HL-60 (cell line): ENCODE data around the gene FXYD2.
A peak's percentile ranks its signal among the peaks of the same experiment; 100 is the strongest.

ENCODE experiments used
- DNase-seq, 2 experiments: peaks; one replicate each; pipeline ENCODE4 v3.0.0-alpha.2; 2010 to 2020; ENCODE audit warnings: low read depth in 1 of 2, low spot score in 1 of 2
- H3K27ac ChIP-seq: fragments of 250-450 bp; sonication (Bioruptor Pico); replicated peaks from 2 replicates; pipeline ENCODE4 v1.5.1; 2020; ENCODE audit warnings: mild to moderate bottlenecking, moderate library complexity
- H3K27me3 ChIP-seq: fragments of 250-450 bp; sonication (Bioruptor Pico); 2 replicates; pipeline ENCODE4 v1.5.1; 2021; ENCODE audit warnings: mild to moderate bottlenecking, moderate library complexity; ENCODE audit not compliant: insufficient read depth, poor library complexity, severe bottlenecking
- H3K4me3 ChIP-seq: replicated peaks from 2 replicates; pipeline ENCODE4 v1.5.1; 2011; ENCODE audit warnings: mild to moderate bottlenecking, control low read depth, low read length; ENCODE audit not compliant: insufficient read depth
- GABPA ChIP-seq: IDR thresholded peaks from 2 replicates; pipeline ENCODE4 v1.6.1; 2012; ENCODE audit warnings: low read depth
- POLR2AphosphoS5 ChIP-seq: IDR thresholded peaks from 2 replicates; pipeline ENCODE4 v1.6.1; 2012; ENCODE audit warnings: low read depth
- SPI1 ChIP-seq: IDR thresholded peaks from 2 replicates; pipeline ENCODE4 v1.6.1; 2012; ENCODE audit warnings: low read depth, mild to moderate bottlenecking, borderline replicate concordance
- TF ChIP-seq, protein P1 (sequence below): IDR thresholded peaks from 2 replicates; pipeline ENCODE4 v1.6.1; 2012; ENCODE audit warnings: low read depth; ENCODE audit not compliant: insufficient replicate concordance
- TF ChIP-seq, protein P2 (sequence below): IDR thresholded peaks from one replicate; pipeline ENCODE4 v1.5.1; 2011; ENCODE audit warnings: low read length, control low read depth, inconsistent platforms; ENCODE audit not compliant: insufficient read depth

The FXYD2 gene

DNA sequence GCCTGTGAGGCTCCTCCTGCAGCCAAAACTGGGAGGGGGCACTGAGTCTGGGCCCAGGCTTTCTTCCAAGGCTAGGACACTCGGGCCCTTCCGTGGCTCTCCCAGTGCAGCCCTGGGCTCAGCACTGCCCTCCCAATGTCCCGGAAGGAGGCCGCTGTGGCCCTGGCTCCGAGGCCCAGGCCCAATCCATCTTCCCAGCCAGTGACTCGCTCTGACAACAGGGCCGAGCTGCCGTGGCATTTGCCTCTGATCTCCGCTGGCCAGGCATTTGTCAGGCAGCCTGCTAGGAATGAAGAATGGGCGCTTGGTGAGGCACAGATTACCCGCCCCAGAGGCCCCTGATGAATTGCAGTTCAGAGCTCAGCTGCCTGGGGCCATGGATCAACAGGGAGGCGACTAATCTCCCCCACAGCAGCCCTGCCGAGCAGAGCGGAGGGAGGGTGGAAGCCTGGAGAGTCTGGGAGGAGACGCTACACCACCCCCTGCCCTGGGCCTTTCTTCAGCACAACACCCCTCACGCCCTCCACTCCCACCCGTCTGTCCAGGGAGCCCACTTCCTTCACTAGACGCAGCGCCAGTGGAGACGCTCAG is 8.3 kb downstream of the FXYD2 start:
- DNase-seq: no peak
- Histone ChIP-seq H3K27me3 (no peaks in the 10 kb centered on the region), H3K4me3 (no peak overlapping the region), H3K27ac (peak overlapping the region; percentile 69)
- TF ChIP-seq, protein P1, sequence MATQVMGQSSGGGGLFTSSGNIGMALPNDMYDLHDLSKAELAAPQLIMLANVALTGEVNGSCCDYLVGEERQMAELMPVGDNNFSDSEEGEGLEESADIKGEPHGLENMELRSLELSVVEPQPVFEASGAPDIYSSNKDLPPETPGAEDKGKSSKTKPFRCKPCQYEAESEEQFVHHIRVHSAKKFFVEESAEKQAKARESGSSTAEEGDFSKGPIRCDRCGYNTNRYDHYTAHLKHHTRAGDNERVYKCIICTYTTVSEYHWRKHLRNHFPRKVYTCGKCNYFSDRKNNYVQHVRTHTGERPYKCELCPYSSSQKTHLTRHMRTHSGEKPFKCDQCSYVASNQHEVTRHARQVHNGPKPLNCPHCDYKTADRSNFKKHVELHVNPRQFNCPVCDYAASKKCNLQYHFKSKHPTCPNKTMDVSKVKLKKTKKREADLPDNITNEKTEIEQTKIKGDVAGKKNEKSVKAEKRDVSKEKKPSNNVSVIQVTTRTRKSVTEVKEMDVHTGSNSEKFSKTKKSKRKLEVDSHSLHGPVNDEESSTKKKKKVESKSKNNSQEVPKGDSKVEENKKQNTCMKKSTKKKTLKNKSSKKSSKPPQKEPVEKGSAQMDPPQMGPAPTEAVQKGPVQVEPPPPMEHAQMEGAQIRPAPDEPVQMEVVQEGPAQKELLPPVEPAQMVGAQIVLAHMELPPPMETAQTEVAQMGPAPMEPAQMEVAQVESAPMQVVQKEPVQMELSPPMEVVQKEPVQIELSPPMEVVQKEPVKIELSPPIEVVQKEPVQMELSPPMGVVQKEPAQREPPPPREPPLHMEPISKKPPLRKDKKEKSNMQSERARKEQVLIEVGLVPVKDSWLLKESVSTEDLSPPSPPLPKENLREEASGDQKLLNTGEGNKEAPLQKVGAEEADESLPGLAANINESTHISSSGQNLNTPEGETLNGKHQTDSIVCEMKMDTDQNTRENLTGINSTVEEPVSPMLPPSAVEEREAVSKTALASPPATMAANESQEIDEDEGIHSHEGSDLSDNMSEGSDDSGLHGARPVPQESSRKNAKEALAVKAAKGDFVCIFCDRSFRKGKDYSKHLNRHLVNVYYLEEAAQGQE: no peak
- TF ChIP-seq POLR2AphosphoS5: no peak
- TF ChIP-seq GABPA: no peak
- no peak for TF ChIP-seq SPI1
- TF ChIP-seq, protein P2, sequence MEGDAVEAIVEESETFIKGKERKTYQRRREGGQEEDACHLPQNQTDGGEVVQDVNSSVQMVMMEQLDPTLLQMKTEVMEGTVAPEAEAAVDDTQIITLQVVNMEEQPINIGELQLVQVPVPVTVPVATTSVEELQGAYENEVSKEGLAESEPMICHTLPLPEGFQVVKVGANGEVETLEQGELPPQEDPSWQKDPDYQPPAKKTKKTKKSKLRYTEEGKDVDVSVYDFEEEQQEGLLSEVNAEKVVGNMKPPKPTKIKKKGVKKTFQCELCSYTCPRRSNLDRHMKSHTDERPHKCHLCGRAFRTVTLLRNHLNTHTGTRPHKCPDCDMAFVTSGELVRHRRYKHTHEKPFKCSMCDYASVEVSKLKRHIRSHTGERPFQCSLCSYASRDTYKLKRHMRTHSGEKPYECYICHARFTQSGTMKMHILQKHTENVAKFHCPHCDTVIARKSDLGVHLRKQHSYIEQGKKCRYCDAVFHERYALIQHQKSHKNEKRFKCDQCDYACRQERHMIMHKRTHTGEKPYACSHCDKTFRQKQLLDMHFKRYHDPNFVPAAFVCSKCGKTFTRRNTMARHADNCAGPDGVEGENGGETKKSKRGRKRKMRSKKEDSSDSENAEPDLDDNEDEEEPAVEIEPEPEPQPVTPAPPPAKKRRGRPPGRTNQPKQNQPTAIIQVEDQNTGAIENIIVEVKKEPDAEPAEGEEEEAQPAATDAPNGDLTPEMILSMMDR: no peak

DNA sequence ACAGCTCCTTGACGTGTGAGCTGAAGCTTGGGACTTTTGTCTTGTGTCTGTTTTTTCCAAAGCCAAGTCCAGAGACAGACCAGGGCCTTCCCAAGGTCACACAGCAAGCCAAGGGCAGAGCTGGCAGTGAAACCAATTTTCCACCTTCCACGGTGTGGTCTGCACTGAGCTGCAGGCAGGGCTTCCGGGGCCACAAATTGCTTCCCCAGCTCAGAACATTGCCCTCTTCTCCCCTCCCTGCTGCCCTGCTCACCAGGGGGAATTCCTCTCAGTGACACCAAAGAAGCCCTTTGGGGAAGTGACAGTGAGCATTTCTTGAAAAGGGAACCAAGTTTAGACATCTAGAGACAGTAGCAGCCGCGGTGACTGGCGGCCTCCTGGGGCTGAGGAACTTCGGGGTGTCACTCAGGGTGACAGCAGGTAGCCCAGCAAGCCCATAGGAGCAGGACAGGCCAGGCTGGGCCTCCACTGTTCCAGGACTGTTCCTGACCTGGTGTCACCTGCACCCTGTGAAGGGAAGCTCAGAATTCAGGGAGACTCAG is 9.2 kb downstream of the FXYD2 start:
- TF ChIP-seq, protein P2: no peak
- TF ChIP-seq GABPA: peak; percentile 82
- TF ChIP-seq, protein P1: peak; percentile 15
- TF ChIP-seq SPI1: peak; percentile 96
- TF ChIP-seq POLR2AphosphoS5: peak; percentile 40; the same call in 1 of the 2 replicates
- H3K4me3 ChIP-seq: no peak overlapping the region
- peak overlapping the region; percentile 69 for H3K27ac ChIP-seq
- H3K27me3 ChIP-seq: no peaks in the 10 kb centered on the region
- peak; percentile 74 to 93 for DNase-seq

DNA sequence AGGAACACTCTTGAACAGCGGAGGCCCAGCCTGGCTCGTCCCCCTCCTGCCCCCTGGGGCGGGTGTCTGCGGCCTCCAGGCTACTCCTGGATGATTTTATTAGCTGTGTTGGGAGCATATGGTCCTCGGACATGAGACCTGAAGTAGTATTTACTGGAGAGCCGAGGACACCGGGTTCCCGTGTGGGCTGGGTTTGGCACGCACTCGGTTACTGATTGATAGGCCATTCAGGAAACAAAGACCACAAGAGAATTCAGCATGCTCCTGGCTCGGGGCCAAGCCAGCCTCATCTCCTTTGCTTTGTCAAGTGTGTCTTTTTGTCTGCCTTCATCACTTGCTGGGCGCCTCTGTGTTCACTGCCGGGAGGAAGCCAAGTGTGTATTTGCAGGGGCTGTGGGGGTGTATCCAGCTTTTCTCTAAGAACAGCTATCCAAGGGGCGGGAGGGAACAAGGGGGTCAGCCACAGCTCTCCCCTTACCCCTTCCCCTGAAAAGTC is 9.7 kb downstream of the FXYD2 start:
- H3K4me3 ChIP-seq: no peak overlapping the region
- peak in 1 of 2 experiments; percentile 75 for DNase-seq
- TF ChIP-seq POLR2AphosphoS5 (0 out of 2 replicates have a peak, but pooled peaks have one; percentile 19), SPI1 (no peak)
- TF ChIP-seq, protein P1: no peak

More for the DNA sequence above, 9.7 kb downstream of the FXYD2 start:
- Histone ChIP-seq H3K27me3 (no peaks in the 10 kb centered on the region), H3K27ac (peak overlapping the region; percentile 69)
